ENCODE data around the gene HNRNPA2B1. TPM values are rescaled to one million over a fixed set of nuclear protein-coding genes. Genes with fewer than 3 reads are reported as not detected.

Gene HNRNPA2B1
- total RNA-seq, 2 experiments from 2014 or later: 258 to 1,090 TPM

- Histone ChIP-seq H2AFZ (ENCODE audit: low read length) (no peak overlapping the region), H3K9me3 (ENCODE audit: low read length) (no peaks in the 10 kb centered on the region), H3K36me3 (ENCODE audit: insufficient read depth, low read length) (peaks cover 95% of the 10 kb centered on the region), H3K4me3 (ENCODE audit: low read depth, low read length, poor library complexity, severe bottlenecking) (no peak overlapping the region), H3K79me2 (ENCODE audit: insufficient read depth, low read depth, low read length) (peaks cover 50% of the 10 kb centered on the region), H3K4me1 (ENCODE audit: insufficient read depth, low read length, poor library complexity, severe bottlenecking) (peaks cover 40% of the 10 kb centered on the region), H4K20me1 (ENCODE audit: insufficient read depth, low read length) (peaks cover 49% of the 10 kb centered on the region), H3K27ac (ENCODE audit: low read depth, low read length, poor library complexity, severe bottlenecking) (peak overlapping the region; percentile 60), H3K4me2 (ENCODE audit: low read length) (no peak overlapping the region), H3K9me2 (ENCODE audit: insufficient read depth, low read length) (no peaks in the 10 kb centered on the region)
- CTCF ChIA-PET (ENCODE audit: unreplicated experiment): no interaction called here
- TF ChIP-seq CTCF (conservative IDR thresholded peaks at IDR 0.05; ENCODE audit: low read length) (no peak), EZH2phosphoT487 (IDR thresholded peaks at IDR 0.05; ENCODE audit: borderline replicate concordance, low read depth, low read length) (no peak)
- BruUV-seq (replicated peaks): no TSS peak
- POLR2A ChIA-PET: interaction anchor here (0.5 to 2.8 kb wide), 8 partner anchors 9 to 49 kb away, joined by 3 to 26 read pairs (median 4); partner anchors contain the start of genes CBX3 and HNRNPA2B1
- no peak for DNase-seq (ENCODE audit: low spot score)
- intact Hi-C loops (cut with micrococcal nuclease; ENCODE audit: unreplicated experiment): loop anchor here (5.0 kb wide), 1 partner anchor 297 kb away; no protein-coding TSS in a partner anchor
These were observed 11.5 kb downstream of the HNRNPA2B1 start for GRCh38 chr7:26188957-26189541.

GRCh38 chr7:26188206-26188956 lies 12.2 kb downstream of the HNRNPA2B1 start:
- Histone ChIP-seq H3K9me3 (ENCODE audit: low read length) (no peaks in the 10 kb centered on the region), H3K9me2 (ENCODE audit: insufficient read depth, low read length) (no peaks in the 10 kb centered on the region), H2AFZ (ENCODE audit: low read length) (no peak overlapping the region), H3K4me2 (ENCODE audit: low read length) (no peak overlapping the region), H3K4me1 (ENCODE audit: insufficient read depth, low read length, poor library complexity, severe bottlenecking) (peaks cover 34% of the 10 kb centered on the region), H4K20me1 (ENCODE audit: insufficient read depth, low read length) (peaks cover 44% of the 10 kb centered on the region), H3K27ac (ENCODE audit: low read depth, low read length, poor library complexity, severe bottlenecking) (peak overlapping the region; percentile 60), H3K36me3 (ENCODE audit: insufficient read depth, low read length) (peaks cover 95% of the 10 kb centered on the region), H3K4me3 (ENCODE audit: low read depth, low read length, poor library complexity, severe bottlenecking) (no peak overlapping the region), H3K79me2 (ENCODE audit: insufficient read depth, low read depth, low read length) (peaks cover 44% of the 10 kb centered on the region)
- CTCF ChIA-PET (ENCODE audit: unreplicated experiment): no interaction called here
- TF ChIP-seq CTCF (conservative IDR thresholded peaks at IDR 0.05; ENCODE audit: low read length): no peak
- TF ChIP-seq EZH2phosphoT487 (IDR thresholded peaks at IDR 0.05; ENCODE audit: borderline replicate concordance, low read depth, low read length): no peak
- intact Hi-C loops (cut with micrococcal nuclease; ENCODE audit: unreplicated experiment): loop anchor here (5.0 kb wide), 1 partner anchor 296 kb away; no protein-coding TSS in a partner anchor
- no peak for DNase-seq (ENCODE audit: low spot score)
- BruUV-seq (replicated peaks): no TSS peak
- POLR2A ChIA-PET: interaction anchor here (0.7 to 2.8 kb wide), 9 partner anchors 8 to 90 kb away, joined by 3 to 26 read pairs (median 4); partner anchors contain the start of genes CBX3, HNRNPA2B1 and NFE2L3

Measured in OCI-LY7 (cell line).